Natural killer cell (primary cell): ENCODE measurements around the gene ODR4. TPM values are rescaled to one million over a fixed set of nuclear protein-coding genes. Genes with fewer than 3 reads are reported as not detected.

Experiments used
- ATAC-seq, 3 donors: fragments of 150-1000 bp in 2 of 3; fragments of 200-7000 bp in 1 of 3; cut with Tn5 transposase; 1 replicate in 1 of 3; 2 replicates in 2 of 3; pipeline ENCODE4 v1.10.0; 2021; ENCODE audit warnings: mild to moderate bottlenecking in 2 of 3, moderate library complexity in 2 of 3
- DNase-seq, 2 donors: peaks; one replicate each; pipeline versions ENCODE4 v3.0.0 to v3.0.0-alpha.2; 2013 to 2021; ENCODE audit warnings: mixed read lengths in 1 of 2
- H3K27ac ChIP-seq: one replicate; pipeline ENCODE4 v1.5.1; 2013; ENCODE audit warnings: mild to moderate bottlenecking, low read length
- H3K27me3 ChIP-seq: one replicate; pipeline ENCODE4 v1.6.1; 2013; ENCODE audit warnings: low read length; ENCODE audit not compliant: control insufficient read depth, insufficient read depth
- H3K36me3 ChIP-seq: one replicate; pipeline ENCODE4 v1.6.1; 2013; ENCODE audit warnings: low read length; ENCODE audit not compliant: control insufficient read depth, insufficient read depth
- H3K4me1 ChIP-seq: one replicate; pipeline ENCODE4 v1.6.1; 2013; ENCODE audit warnings: low read length; ENCODE audit not compliant: control insufficient read depth, insufficient read depth
- H3K4me3 ChIP-seq: one replicate; pipeline ENCODE4 v1.5.1; 2013; ENCODE audit warnings: low read length
- H3K9me3 ChIP-seq: one replicate; pipeline ENCODE4 v1.6.1; 2013; ENCODE audit warnings: low read length; ENCODE audit not compliant: control insufficient read depth, insufficient read depth
- H3K27ac Mint-ChIP-seq, 2 donors: one replicate each; pipeline ENCODE4 v1.8.0; 2022; ENCODE audit warnings: mild to moderate bottlenecking in 2 of 2, mixed read lengths in 2 of 2, moderate library complexity in 1 of 2
- H3K27me3 Mint-ChIP-seq, 2 donors: one replicate each; pipeline ENCODE4 v1.8.0; 2022; ENCODE audit warnings: low read depth in 2 of 2, mixed read lengths in 2 of 2
- H3K36me3 Mint-ChIP-seq: one replicate; pipeline ENCODE4 v1.8.0; 2022; ENCODE audit warnings: mixed read lengths
- H3K4me1 Mint-ChIP-seq, 2 donors: one replicate each; pipeline ENCODE4 v1.8.0; 2022; ENCODE audit warnings: mixed read lengths in 2 of 2
- H3K4me3 Mint-ChIP-seq: one replicate; pipeline ENCODE4 v1.8.0; 2022; ENCODE audit warnings: mild to moderate bottlenecking, moderate library complexity, mixed read lengths
- H3K9me3 Mint-ChIP-seq, 2 donors: one replicate each; pipeline ENCODE4 v1.8.0; 2022; ENCODE audit warnings: mixed read lengths in 2 of 2
- CTCF ChIP-seq: fragments of 200-600 bp; IDR thresholded peaks from one replicate; pipeline ENCODE4 v1.8.0; 2022; ENCODE audit warnings: antibody characterized with exemption
- WGBS: methylation state at CpG from one replicate; pipeline ENCODE4 v1.1.7; 2013; ENCODE audit warnings: missing lambda C conversion rate; ENCODE audit not compliant: insufficient coverage; 5-methylcytosine and 5-hydroxymethylcytosine counted together
- intact Hi-C: fragments of 100-400 bp; cut with micrococcal nuclease; formaldehyde crosslinking; loops from one replicate; pipeline ENCODE4 v1.14.2; 2022
- total RNA-seq, 4 donors: library from RNA; stranded (reverse); fragments of 120-200 nt in 1 of 4; gene quantifications; one replicate each; pipeline versions ENCODE4 v1.2.3 to v1.2.4, GENCODE V29; 2013 to 2022

ODR4 gene
- total RNA-seq, result 10 to 100 TPM; 20.3 to 24.4 (median 21.0) TPM
- total RNA-seq (2013), result 27.1 TPM

DNA sequence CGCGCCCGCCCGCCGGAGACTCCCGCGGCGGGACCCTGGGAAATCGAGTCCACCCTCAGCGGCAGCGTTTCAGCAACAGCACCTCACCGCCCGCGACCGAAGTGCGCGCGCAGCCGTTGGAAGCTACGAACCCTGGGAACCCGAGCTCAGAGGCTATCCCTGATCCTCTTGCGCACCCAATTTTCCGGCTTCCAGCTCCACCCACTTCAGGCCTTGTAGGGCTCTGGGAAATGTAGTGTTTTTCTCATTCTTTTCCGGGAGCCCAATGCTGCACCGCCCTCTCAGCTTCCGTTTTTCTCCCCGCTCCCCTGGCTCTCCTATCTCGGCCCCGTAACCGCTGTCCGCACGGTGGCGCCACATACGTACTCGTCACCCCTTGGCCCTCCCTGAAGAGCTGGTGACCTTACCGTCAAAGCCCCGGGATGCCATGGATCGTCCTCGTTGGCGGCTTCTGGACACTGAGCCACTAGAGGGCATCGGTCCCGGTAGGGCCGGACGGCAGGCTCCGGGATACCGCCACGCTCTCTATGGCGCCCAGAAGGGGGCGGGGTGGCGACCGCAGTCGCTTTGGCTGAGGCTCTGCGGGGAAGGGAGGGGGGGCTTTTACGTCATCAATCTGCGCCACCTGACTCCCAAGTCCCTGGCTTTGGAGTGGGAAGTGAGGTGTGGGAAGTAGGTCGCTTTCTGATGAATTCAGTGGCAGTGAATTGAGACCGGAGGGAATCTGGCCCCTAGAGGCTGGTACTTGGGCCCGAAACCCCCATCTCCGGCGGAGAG is at the start of gene ODR4, which contains the start of gene TPR:
Gene ODR4 (plus strand): TSS at position 687 of the 777 bp plus-strand sequence. CDS start 3,948 bp downstream, outside the sequence.
Gene TPR (minus strand): TSS at position 102 of the 777 bp plus-strand sequence. CDS start 225 bp downstream, outside the sequence.
- TF ChIP-seq CTCF, result peak; percentile 85
- peak; percentile 77 to 90 (median 81) for ATAC-seq

GRCh38 chr1:186326009-186326408 is 49.6 kb upstream of the ODR4 start:
- no peaks in the 10 kb centered on the region for H3K9me3 Mint-ChIP-seq
- 96% methylated on average over 1 of the region's 1 CpG for whole genome bisulfite sequencing
- no peak overlapping the region for H3K27ac ChIP-seq
- H3K27me3 ChIP-seq, result no peaks in the 10 kb centered on the region
- intact Hi-C loops, result no loop called here
- H3K36me3 ChIP-seq, result peaks cover 84% of the 10 kb centered on the region
- H3K4me3 ChIP-seq, result no peak overlapping the region
- H3K27ac Mint-ChIP-seq, result no peak overlapping the region
- peaks cover 4 to 9% of the 10 kb centered on the region in 2 donors for H3K4me1 Mint-ChIP-seq
- peaks cover 57% of the 10 kb centered on the region for H3K36me3 Mint-ChIP-seq
- no peak for DNase-seq
- no peak for TF ChIP-seq CTCF
- no peak for ATAC-seq
- no peaks in the 10 kb centered on the region for H3K27me3 Mint-ChIP-seq
- no peak overlapping the region for H3K4me3 Mint-ChIP-seq
- H3K9me3 ChIP-seq, result no peaks in the 10 kb centered on the region
- no peaks in the 10 kb centered on the region for H3K4me1 ChIP-seq

More for the DNA sequence above, at the start of gene ODR4, which contains the start of gene TPR:
- DNase-seq, result peak; percentile 92 to 98
- Histone ChIP-seq H3K4me3 (peak within 1 kb of the TSS; percentile 94), H3K27me3 (no peaks in the 10 kb centered on the region), H3K4me1 (peaks cover 10% of the 10 kb centered on the region), H3K36me3 (peaks cover 23% of the 10 kb centered on the region), H3K27ac (peak within 1 kb of the TSS; percentile 94), H3K9me3 (no peaks in the 10 kb centered on the region)
- no peaks in the 10 kb centered on the region for H3K27me3 Mint-ChIP-seq
- peak within 1 kb of the TSS; percentile 91 for H3K4me3 Mint-ChIP-seq
- intact Hi-C loops, result loop anchor here (10.0 kb wide), 2 partner anchors 1061 to 1991 kb away; partner anchors contain the start of genes C1orf21 and IVNS1ABP
- H3K27ac Mint-ChIP-seq, result peak within 1 kb of the TSS; percentile 90
- under 1% methylated on average over 60 of the region's 60 CpGs for WGBS
- peaks cover 33 to 37% of the 10 kb centered on the region in 2 donors for H3K4me1 Mint-ChIP-seq
- peaks cover 8% of the 10 kb centered on the region for H3K36me3 Mint-ChIP-seq
- no peaks in the 10 kb centered on the region for H3K9me3 Mint-ChIP-seq

GRCh38 chr1:186327331-186327730 is 48.3 kb upstream of the ODR4 start:
- Histone ChIP-seq H3K4me1 (no peaks in the 10 kb centered on the region), H3K27ac (no peak overlapping the region), H3K9me3 (no peaks in the 10 kb centered on the region), H3K4me3 (no peak overlapping the region), H3K27me3 (no peaks in the 10 kb centered on the region), H3K36me3 (peaks cover 84% of the 10 kb centered on the region)
- ATAC-seq, result no peak
- no peak for TF ChIP-seq CTCF
- 100% methylated on average over 1 of the region's 1 CpG for WGBS
- Mint-ChIP-seq H3K4me1 (peaks cover 0 to 5% of the 10 kb centered on the region in 2 donors), H3K27me3 (no peaks in the 10 kb centered on the region), H3K9me3 (no peaks in the 10 kb centered on the region), H3K4me3 (no peak overlapping the region), H3K36me3 (peaks cover 46% of the 10 kb centered on the region), H3K27ac (peak overlapping the region; percentile 1 to 33)
- intact Hi-C loops, result no loop called here
- no peak for DNase-seq
